Myocyte (in vitro differentiated cells): ENCODE measurements around the gene CENPC. TPM values are rescaled to one million over a fixed set of nuclear protein-coding genes. Genes with fewer than 3 reads are reported as not detected.
A peak's percentile ranks its signal among the peaks of the same experiment; 100 is the strongest.
"Not testable (repeated sequence)": the region's sequence is repeated elsewhere in the genome, so short reads cannot be mapped to it uniquely, and the experiment has no call there.

Experiments used
- DNase-seq: peaks from one replicate; pipeline ENCODE4 v3.0.0-alpha.2; 2012; ENCODE audit warnings: low read depth
- total RNA-seq: library from RNA; depleted of rRNA; stranded (reverse); fragments of >200 nt; gene quantifications from 2 replicates; pipeline ENCODE4 v1.2.3, GENCODE V29; 2014

The CENPC gene
- total RNA-seq, 1 donor from 2014 or later = 12.2 TPM

DNA sequence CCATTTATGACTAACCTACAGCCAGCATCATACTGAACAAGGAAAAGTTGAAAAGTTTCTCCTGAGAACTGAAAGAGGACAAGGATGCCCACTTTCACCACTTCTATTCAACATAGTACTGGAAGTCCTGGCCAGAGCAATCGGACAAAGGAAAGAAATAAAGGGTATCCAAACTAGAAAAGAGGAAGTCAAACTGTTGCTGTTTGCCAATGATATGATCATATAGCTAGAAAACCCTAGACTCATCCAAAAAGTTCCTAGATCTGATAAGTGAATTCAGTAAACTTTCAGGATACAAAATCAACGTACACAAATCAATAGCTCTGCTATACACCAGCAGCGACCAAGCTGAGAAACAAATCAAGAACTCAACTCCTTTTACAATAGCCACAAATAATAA is 64.5 kb downstream of the CENPC start:
- no peak for DNase-seq

DNA sequence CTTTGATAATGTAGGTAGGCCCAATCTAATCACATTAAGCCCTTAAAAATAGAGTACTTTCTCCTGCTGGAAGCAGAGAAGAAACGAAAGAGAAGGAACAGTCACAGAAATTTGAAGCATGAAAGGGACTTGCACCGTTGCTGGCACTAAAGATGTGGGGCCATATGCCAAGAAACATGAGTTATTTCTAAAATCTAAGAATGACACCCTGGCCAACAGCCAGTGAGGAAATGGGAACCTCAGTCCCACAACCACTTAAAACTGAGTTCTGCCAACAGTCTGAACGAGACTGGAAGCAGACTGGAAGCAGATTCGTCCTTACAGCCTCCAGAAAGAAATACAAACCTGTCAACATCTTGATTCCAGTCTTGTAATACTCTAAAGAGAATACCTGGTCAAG is 70.1 kb downstream of the CENPC start:
- DNase-seq = no peak

DNA sequence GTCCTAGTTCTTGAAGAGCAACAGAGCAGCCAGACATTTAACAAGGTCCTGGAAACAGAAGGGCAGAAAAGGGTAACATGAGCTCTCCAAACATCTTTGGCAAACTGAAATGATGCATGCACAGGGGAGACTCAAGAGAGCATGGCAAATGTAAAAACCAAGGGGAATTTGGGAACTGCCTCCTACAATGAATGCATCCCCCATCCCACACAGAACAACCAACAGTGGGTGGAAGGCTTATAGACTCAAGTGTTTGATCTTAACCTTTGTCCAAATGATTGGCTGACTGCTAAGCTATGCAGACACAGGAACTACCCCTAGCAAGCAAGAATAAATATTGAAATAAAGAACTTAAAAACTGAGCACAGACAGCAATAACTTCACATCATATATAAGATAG is 74.4 kb downstream of the CENPC start:
- no peak for DNase-seq

DNA sequence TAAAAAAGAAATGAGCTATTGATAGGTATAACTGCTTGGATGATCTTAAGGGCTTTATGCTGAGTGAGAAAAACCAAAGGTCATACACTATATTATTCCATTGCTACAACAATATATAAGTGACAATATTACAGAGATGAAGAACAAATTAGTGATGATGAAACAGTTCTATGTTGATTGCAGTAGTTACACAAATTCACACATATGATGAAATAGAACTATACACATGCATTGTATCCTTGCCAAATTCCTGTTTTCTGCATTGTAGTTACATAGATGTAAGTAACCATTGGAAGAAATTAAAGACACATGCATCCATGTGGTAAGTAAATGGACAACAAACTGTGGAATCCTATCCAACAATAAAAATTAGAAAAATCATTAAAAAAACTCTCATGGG is 76.5 kb downstream of the CENPC start:
- no peak for DNase-seq

DNA sequence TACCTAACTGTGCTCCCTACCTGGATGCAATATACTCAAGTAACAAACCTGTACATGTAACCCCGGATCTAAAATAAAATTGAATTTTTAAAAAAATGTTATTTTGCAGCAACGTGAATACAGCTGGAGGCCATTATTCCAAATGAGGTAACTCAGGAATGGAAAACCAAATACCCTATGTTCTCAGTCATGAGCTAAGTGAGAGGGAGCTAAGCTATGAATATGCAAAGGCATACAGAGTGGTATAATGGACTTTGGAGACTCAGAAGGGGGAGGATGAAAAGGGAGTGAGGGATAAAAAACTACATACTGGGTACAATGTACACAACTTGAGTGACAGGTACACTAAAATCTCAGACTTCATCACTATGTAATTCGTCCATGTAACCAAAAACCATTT is 78.6 kb downstream of the CENPC start:
- no peak for DNase-seq

DNA sequence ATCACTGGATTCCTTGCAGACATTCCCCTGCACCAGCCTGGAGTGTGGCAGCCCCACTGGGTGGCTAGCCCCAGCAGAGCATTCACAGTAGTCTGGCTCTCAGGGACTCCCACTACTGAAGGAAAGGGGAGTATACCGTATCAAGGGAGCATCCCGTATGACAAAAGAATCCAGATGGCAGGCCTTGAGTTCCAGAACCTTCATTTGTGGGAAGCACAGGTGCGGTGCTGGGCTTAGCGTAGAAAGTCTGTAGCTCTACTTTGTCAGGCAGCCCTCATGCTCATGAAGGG is 79.6 kb downstream of the CENPC start:
- DNase-seq = no peak

DNA sequence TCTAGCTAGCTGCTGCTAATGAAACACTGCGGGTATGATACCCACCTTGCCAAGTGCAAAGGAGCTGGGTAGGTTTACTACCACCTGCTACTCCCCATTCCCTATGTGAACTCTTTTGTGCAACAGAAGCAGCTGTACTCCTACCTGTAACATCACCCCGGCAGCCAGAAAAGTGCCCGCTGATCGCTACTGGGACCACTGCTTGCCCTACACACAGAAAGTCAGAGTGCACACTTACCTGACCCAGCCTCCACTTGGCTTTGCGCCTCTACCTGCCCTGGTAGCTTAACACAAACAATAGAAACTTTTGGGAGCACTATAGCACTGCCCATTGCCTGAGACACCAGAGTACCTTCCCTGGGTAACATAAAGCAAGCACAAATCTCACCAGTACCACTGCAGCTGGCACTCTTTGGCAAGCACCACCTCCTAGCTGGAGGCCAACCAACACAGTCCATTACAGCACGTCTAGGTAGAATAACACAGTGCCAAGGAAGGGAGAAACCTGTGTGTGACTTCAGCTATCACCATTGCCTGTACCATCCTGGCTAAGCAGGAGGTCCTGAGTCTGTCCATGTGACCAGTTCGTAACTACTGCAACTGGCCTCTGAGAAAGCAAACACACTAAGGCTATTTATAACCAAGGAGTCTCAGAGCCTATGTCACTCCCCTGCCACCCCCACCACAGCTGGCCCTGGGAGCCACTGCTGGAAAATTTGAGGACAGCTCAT is 80.1 kb downstream of the CENPC start:
- DNase-seq = peak; percentile 83

DNA sequence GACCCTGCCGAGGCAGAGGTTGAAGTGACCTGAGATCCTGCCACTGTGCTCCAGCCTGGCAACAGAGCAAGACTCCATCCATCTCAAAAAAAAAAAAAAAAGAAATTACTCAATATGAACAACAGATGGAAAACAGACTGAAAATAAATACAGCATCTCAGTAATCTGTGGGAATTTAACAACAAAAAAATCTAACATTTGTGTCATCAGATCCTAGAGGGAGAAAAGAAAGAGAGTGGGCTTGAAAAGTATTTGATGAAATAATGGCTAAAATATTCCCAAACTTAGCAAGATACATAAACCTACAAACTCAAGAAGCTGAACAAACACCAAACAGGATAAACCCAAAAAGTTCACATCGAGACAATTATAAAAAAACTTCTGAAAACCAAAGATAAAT is 84.7 kb downstream of the CENPC start:
- DNase-seq = no peak

DNA sequence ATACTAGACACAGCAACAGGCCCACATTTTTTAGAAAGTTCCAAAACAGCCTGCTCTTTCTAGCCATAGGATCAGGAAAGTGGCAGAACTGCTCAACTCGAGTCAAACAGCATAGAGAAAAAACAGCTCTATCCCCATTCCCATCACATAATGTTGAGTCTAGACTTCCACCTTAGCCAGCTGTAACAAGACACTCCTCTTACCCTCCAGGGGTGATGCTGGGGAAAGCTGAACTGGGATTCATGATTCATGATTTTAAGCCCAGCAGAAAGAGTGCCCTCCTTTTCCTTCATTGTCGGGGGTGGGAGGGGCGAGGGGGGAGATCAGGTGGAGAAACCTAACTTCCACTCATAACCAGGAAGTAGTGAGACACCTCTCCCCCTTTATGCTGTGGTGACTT is 86.1 kb downstream of the CENPC start:
- no peak for DNase-seq

DNA sequence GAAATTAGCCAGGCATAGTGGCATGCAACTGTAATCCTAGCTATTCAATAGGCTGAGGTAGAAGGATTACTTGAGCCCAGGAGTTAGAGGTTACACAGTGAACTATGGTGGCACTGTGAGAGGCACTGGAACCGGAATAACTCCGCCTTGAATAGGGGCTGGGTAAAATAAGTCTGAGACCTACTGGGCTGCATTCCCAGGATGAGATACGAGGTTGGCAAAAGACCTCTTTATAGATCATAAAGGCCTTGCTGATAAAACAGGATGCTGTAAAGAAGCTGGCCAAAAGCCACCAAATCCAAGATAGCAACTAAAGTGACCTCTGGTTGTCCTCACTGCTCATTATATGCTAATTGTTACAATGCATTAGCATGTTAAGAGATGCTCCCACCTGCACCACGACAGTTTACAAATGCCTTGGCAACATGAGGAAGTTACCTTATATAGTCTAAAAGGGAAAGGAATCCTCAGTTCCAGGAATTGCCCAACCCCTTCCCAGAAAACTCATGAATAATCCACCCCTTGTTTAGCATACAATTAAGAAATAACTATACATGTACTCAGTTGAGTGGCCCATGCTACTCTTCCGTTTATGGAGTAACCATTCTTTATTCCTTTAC is 88.6 kb downstream of the CENPC start:
- no peak for DNase-seq

DNA sequence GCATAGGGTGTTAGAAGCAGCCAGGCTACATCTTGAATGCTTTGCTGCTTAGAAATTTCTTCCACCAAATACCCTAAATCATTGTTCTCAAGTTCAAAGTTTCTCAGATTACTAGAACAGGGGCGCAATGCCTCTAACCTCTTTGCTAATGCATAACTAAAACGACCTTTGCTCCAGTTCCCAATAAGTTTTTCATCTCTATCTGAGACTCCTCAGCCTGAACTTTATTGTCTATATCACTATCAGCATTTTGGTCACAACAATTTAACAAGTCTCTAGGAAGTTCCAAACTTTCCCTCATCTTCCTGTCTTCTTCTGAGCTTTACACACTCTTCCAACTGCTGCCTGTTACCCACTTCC is 92.5 kb downstream of the CENPC start:
- not testable (repeated sequence) for DNase-seq

DNA sequence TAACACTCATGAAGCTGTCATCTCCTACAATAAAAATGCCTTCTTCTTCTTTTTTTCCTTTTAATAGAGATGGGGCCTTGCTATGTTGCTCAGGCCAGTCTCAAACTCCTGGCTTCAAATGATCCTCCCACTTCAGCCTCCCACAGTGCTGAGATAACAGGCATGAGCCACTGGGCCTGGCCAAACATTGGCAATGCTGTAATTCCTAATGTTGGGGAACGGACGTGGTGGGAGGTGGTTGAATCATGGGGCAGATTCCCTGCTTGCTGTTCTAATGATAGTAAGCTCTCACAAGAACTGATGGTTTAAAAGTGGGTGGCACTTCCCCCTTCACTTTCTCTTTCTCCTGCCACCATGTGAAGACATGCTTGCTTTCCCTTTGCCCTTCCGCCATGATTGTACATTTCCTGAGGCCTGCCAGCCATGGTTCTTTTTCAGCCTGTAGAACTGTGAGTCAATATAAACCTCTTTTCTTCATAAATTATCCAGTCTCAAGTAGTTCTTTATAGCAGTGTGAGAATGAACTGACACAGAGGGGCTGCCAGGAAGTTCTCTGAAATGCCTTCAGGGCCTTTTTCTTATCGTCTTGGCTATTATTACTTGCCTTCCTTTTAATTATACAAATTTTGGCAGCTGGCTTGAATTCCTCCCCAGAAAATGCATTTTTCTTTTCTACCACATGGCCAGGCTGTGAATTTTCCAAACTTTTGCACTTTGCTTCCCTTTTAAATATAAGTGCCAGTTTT is 93.0 kb downstream of the CENPC start:
- no peak for DNase-seq

DNA sequence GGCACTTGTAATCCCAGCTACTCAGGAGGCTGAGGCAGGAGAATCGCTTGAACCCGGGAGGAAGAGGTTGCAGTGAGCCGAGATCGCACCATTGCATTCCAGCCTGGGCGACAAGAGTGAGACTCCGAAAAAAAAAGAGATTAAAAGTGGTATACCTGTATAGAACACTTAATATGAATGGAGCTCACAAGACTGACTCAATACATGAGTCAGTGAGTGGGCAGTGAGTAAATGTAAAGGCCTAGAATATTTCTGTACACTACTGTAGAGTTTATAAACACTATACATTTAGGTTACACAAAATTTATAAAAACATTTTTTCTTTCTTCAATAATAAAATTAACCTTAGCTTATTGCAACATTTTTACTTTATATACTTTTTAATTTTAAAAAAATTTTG is 93.8 kb downstream of the CENPC start:
- no peak for DNase-seq

DNA sequence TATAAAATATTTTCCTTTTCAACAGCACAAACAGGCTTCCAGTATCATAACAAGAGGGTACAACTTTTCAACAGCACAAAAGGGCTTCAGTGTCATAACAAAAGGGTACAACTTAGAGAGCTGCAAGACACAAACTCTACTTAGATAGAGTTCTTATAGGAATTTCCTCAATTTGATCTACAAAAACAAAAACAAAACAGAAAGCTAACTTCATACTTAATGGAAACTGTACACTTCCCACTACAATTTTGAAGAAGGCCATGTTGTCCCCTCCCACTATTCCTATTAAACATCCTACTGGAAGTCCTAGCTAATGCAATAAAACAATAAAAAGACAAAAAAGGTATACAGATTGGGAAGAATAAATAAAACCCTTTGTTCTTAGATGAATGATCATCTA is 96.7 kb downstream of the CENPC start:
- no peak for DNase-seq

DNA sequence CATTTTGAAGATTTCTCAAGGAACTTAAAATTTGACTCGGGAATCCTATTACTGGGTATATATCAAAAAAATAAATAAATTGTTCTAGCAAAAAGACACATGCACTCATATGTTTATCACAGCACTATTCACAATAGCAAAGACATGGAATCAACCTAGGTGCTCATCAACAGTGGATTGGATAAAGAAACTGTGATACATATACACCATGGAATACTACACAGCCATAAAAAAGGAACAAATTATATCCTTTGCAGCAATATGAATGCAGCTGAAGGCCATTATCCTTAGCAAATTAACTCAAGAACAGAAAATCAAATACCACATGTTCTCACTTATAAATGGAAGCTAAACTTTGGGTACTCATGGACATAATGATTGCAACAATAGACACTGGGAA is 97.4 kb downstream of the CENPC start:
- DNase-seq = no peak

DNA sequence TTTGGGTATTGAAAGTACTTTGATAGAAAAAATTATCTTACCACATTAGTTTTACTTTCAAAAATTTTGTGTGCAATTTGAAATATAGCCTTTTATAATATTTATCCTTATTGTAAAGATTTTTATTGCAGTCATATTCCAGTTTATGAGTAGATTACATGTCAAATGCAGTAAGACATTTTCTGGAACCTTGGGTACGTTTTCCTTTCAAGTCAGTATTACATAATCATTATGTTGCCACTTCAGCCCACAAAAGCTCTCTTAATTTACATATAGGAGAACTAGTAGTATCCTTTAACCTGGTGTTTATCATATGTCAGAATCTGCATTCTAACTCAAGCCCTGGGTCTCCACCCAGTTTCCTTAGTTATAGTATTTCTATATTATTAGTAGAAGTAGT is 98.5 kb downstream of the CENPC start:
- DNase-seq = no peak

DNA sequence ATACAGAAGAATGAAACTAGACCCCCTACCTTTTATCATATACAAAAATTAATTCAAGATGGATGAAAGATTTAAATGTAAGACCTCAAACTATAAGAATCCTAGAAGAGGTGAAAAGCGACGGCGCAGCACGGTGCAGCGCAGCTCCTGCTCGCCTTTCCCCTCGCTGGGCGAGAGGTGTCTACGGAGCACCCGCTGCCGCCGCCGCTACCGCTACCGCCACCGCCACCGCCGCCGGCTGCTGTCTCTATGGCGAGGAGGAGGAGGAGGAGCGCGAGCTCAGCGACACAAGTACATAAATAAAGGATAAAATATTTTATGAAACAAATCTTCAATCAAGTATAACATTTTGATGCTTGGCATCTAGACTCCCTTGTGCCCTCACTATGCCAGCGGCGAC is 99.4 kb downstream of the CENPC start:
- not testable (repeated sequence) for DNase-seq

DNA sequence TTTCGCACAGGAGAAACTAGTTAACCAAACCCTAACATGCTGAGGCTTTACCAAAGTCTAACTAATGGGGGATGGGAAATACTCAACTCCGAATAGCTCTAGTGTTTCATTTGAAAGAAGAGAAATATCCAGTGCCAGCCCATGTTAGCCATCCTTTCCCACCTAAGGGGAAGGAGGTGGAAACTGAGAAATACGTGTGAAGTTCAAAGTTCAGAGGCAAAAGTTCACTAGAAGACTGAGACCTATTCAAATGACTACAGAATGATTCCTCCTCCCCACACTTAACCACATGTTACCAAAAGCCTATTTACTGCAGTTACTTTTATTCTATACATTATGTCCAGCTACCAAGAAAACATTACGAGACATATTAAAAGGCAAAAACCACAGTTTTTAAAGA is 106.3 kb downstream of the CENPC start:
- no peak for DNase-seq

DNA sequence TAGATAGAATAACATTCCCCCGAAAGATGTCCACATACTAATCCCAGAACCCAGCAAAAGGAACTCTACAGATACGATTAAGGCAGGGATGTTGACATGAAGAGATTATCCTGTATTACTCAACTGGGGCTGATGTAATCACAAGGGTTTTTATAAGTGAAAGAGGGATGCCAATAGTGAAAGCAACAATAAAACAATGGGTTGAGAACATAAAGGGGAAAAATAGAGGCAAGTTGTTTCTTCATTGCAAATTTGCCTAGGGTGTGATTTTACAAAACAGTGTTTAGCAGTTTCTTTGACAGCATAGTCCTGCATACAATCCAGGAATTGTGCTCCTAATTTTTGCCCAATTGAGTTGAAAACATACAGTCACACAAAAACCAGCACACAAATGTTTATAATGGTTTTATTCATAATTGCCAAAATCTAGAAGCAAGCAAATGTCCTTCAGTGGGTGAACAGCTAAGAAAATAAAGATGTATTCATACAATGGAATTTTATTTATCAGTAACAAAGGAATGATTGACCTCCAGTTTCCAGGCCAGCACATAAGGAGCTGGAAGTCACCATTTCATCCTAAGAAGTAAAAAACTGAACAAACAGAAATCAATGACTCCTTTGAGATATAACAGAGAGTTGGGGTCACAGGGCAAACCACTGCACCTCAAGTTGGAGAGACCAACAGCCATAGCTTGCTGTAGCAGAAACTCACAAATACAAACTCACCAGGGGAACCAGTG is 107.2 kb downstream of the CENPC start:
- peak; percentile 32 for DNase-seq

DNA sequence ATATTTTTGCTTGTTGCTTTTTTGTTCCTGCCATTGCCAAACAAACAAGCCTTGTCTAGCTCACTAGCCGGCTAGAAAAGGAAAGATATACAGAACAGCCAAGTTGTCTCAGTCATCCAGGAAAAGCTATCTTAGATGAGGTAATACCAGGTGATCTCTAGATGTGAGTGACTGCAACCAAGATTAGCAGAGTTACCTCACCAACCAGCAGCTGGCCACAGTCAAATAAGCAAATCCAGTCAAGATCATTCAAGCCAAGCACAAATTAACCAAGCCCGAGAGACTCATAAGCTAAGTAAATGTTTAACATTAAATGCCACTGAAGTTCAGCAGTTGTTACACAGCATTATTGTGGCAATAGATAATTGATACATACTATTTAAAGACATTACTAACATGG is 108.6 kb downstream of the CENPC start:
- DNase-seq = peak; percentile 61

DNA sequence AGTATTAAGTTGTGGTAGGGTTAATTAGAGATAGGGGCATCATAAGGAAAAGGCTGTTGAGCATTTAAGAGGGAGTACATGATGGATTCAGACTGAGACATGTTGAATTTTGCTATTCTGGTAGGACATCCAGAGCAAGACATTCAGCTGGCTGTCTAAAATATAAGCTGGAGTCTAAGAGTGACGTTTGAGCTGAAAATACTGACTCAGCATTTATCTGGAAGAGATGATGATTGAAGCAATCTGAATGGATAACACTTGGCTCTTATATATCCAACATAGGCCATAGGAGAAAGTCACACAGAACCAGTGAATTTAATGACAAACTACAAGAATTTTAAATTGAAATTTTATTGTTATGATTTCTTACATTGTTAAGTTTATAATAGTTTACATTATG is 114.3 kb downstream of the CENPC start:
- no peak for DNase-seq

DNA sequence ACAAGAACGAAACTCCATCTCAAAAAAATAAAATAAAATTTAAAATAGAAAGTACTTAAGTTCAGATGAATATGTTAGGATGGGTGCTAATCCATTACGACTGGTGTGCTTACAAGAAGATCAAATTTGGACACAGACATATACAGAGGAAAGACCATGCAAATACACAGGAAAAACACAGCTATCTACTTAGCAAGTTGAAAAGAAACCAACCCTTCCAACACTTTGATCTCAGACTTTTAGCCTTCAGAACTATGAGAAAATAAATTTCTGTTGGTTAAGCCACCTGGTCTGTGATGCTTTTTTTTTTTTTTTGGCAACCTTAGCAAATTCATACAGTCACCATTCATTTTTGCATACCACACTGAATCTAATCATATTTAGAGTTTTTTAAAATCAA is 116.5 kb downstream of the CENPC start:
- no peak for DNase-seq
